Fibroblast of skin of abdomen (primary cell): ENCODE data around the gene LDLRAP1.

Experiments used
- DNase-seq: peaks from one replicate; pipeline ENCODE4 v3.0.0-alpha.2; 2013

LDLRAP1 gene

DNA sequence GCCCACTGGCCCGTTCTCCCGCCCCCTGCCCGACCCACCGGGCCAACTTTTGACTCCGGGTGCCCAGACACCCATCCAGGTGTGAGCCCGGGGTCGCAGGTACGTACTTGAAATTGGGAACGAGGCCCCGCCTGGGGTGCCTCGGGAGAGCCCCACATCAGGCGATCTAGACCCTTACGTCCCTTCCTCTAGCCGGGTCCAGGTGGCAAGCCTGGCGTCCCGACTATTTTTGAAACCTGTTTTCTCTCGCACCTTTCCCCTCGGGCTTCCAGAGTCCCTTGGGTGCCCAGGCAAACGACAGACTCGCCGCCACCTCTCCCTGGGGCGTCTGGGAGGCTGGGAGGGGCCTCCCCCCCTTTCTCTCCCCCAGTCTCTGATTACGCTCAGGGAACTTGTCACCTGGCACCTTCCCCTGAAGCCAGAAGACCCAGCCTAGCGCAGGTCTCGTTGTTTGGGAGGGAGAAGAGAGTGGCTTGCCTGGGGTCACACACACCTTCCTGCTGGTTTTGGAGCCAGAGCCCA, 898 bp downstream of the LDLRAP1 start:
- no peak for DNase-seq

DNA sequence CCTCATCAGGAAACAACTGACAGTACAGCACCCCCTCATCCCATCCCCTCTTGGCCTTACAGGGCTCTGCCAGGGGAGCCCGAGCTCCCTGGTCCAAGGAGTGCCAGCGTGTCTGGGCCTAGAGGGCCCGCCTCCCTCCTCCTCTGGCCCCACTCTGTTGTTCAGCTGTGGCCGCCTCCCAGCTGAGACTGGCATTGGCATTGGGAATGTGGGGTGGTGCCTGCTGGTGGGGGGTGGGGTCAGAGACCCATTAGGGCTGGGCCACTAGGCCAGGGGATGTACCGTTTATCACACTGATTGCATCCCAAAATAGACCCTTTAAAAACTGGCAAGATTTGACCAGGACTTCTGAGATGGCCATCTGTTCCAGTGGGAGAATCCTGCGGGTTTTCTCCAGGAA, 1.4 kb downstream of the LDLRAP1 start:
- DNase-seq, result no peak

DNA sequence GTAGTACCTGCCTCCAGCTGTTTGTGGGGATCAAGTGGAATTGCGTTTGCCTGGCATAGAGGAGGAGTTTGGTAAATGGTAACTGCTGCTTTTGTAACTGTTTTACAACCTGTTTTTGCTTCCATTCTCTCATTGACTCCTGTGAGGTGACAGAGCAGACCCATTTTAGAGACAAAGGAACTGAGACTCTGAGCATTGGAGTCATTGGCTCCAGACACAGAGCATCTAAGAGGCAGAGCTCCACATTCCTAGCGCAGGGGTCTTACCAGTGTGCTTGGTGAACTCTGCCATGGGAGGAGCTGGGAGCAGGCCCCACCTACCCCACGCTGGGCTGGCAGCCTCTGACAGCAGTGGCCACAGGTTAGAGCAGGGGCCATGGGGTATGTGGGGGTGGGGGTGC, 2.4 kb downstream of the LDLRAP1 start:
- DNase-seq, result no peak

DNA sequence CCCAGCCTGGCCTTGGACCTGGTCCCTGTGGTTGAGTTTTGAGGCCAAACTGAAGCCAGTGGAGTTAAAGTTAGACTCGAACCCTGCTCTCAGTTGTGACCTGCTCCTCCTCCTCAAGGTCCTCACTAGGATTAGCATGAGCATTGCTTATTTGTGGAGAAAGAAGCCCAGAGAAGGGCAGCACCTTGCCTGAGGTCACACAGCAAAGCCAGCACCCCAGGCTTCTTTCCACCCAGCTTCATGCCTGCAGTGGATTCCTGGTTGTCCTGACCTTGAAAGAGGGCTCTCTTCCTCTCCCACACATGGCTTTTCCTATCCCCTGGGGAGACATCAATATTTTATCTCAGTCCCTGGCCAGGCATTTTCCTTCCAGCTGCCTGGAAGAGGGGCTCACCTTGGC, 2.8 kb downstream of the LDLRAP1 start:
- DNase-seq, result no peak

DNA sequence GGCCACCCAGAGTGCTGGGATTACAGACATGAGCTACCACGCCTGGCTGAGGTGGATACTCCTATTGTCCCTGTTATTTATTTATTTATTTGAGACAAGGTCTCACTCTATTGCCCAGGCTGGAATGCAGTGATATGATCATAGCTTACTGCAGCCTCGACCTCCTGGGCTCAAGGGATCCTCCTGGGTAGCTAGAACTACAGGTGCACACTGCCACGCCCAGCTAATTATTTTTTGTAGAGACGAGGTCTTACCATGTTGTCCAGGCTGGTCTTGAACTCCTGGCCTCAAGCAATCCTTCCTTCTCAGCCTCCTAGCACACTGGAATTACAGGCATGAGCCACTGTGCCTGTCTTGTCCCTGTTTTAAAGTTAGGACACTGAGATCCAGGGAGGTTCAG, 5.2 kb downstream of the LDLRAP1 start:
- DNase-seq, result no peak

DNA sequence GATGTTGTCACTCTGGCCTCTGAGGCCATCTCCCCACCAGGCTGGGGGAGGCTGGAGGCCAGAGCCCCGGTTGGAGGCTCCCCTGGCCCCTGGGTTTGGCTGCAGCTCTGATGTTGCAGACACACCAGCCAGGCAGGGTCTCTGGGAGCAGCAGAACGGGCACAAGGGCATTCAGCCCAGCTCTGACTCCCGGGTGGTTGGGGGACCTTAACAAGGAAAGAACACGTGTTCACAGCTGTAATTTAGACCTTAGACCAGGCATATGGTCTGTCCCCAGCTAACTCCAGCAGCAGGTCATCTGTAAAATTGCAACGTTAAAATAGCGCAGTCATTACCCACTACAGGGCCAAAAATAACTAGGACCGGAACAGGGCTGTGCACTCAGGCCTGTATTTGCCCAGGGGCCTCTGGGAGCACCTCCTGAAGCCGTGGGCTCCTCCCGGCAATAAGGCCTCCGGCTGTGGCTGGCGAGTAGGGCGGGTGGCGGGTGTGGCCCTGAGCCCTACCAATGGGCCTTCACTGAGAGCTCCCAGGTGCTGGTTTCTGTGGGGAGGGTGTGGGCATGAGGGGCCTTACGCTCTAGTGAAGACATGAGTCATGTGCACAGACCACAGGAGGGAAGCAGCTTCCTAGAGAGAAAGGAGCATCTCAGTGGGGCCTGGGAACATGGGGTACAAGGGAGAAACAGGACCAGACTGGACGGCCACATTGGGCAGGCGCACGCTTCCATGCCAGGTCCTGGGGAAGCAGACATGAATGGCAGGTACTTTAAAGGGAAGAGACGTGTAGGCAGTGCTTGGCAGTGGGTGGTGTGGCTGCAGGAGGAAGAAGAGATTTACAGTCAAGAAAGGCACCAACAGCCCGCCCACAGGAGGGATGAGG, 6.1 kb downstream of the LDLRAP1 start:
- peak; percentile 37 for DNase-seq

DNA sequence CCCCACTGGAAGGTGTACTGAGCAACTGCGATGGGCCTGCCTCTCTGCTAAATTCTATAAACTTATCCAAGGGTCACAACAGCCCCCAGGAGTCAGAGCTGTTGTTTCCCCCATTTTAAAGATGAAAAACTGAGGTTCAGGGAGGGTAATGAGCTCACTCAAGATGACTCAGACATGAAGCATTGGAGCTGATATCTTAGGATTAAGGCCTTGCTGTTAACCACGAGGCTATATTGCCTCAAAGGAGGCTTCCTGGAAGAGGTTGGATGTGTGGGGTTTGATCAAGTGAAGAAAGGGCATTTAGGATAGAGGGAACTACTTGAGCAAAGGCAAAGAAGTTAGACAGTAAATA, 6.7 kb downstream of the LDLRAP1 start:
- peak; percentile 33 for DNase-seq

DNA sequence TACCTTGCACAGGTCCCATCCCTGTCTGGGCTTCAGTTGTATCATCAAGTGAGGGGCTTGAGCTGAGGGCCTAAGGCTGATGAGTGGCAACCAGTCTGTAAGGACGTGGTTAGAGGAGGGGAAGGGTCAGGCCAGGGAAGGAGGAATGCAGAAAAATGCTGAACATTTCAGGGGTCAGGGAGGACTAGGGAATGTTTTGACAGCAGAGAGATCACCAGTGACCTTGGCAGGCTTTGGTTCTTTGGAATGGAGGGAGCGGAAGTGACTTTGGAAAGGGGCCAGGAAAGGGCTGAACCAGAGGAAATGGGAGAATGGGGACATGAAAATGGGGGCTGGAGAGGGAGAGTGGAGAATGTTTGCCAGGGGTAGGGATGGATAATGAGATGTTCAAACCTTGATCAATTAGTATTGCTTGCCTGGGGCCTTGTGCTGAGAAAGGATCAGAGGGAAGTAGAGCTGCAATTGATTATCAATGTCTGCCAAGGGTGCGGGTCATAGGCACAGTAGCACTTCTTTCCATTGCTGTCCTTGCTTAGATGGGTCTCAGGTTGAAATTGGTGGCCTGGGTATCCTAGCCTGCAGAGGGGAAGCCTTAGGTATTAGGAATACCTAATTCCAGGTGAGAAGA, 7.4 kb downstream of the LDLRAP1 start:
- DNase-seq, result no peak

DNA sequence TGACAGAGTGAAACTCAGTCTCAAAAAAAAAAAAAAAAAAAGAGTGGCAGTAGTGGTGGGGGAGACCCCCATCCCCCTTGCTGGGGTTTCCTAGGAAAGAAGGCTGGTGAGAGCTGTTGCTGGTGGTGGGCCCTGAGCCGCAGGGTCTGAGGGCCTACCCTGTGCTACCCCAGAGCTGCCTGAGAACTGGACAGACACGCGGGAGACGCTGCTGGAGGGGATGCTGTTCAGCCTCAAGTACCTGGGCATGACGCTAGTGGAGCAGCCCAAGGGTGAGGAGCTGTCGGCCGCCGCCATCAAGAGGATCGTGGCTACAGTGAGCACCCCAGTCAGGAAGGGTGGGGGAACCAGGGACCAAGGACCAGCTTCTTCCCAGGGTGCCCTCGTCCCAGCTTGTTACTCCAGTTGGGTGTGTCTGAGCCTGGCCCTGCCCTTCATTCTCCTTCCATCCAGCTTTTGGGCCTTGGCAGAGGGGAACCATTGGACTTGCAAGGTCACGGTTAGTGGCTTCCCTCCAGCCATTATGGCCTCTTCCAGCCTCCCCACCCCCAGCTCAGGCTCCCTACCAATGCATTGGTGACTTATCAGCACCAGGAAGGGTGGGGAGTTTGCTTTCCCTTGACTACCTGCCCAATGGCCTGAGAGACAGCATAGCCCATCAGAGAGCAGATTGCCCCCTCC, 10.5 kb downstream of the LDLRAP1 start:
- DNase-seq, result no peak

DNA sequence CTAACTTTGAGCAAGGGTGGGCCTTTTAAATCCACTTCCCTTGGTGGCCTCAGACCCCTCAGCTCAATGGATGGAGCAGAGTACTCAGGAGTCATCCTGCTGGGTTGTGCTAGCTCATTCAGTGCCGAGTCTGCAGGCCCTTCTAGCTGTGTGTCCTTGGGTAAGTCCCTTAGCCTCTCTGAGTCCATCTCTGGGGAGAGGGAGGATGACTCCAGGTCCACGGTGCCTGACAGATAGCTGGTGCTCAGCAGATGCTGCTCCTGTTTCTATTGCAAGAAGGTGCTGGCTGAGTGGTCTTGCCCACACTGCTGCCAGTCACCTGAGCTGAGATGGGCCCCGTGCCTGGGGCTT, 11.0 kb downstream of the LDLRAP1 start:
- no peak for DNase-seq

DNA sequence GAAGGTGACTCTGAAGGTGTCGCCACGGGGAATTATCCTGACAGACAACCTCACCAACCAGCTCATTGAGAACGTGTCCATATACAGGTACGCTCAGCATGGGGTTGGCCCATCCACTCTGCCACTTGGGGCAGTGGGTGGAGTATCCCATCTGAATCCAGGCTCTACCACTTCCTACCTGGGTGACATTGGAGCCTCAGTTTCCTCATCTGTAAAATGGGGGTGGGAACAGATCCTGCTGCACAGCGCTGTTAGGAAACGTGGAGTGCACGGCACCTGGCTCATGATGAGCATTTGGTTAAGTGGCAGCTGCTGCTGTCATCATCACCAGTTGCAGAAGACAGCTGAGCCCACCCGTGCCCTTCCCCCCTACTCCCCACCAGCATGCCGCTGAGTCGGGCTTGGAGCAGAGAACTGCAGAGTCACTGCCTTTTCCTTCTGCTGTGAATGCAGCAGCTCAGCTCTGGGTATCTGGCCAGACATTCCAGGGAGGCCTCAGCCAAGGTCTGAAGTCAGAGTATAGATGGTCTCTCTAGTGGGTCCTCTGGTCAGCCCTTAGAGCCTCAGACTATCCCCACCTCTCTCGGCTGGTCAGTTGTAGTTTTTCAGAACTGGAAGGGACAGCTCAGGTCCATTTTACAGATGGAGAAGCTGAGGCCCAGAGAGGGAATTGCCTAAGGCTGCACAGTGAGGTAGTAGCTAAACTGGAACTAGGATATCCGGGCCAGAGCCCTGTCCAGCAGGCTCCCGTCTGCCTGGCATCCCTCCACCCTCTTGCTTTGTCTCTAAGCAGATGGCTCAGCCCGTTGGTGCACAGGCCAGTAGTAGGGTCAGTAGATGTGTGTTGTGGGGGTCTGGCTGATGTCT, 11.7 kb downstream of the LDLRAP1 start:
- DNase-seq, result no peak

DNA sequence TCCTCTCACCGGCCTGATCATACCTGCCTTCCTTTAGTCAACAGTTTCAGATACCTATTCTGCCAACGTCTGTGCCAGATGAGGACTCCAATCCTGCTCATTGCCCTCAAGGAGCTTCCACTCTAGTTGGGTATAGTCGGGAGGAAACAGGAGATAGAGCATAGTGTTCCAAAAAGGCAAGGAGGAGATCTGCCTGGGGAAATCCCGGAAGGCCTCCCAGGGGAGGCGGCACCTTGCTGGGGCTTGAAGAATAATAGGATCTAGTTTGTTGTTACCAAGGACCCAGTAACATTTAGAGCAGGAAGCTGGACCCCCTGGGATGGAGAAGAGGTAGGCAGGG, 12.3 kb downstream of the LDLRAP1 start:
- DNase-seq, result no peak

DNA sequence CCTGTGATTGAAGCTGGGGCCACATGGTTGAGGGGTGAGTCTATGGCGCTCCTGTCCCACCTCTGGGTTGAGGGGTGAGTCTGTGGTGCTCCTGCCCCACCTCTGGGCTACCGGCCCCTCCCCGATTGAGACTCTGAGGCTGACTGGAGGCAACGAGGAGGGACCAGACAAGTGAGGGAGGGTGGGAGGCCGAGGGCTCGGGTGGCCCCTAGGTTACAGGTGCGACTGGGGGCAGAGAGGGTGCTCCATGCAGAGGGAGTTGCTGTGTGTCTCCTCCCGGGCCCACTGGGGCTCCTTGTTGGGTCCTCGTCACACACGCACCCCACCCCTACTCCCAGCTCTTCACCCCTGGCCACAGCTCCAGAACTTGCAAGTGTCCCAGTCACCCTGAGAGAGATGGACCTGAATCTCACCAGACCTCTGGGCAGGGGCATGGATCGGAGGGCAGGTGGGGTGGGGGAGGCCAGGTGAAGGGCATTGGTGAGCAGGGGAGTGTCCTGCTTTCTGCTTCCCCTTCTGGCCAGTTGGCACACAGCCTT, 12.8 kb downstream of the LDLRAP1 start:
- no peak for DNase-seq

DNA sequence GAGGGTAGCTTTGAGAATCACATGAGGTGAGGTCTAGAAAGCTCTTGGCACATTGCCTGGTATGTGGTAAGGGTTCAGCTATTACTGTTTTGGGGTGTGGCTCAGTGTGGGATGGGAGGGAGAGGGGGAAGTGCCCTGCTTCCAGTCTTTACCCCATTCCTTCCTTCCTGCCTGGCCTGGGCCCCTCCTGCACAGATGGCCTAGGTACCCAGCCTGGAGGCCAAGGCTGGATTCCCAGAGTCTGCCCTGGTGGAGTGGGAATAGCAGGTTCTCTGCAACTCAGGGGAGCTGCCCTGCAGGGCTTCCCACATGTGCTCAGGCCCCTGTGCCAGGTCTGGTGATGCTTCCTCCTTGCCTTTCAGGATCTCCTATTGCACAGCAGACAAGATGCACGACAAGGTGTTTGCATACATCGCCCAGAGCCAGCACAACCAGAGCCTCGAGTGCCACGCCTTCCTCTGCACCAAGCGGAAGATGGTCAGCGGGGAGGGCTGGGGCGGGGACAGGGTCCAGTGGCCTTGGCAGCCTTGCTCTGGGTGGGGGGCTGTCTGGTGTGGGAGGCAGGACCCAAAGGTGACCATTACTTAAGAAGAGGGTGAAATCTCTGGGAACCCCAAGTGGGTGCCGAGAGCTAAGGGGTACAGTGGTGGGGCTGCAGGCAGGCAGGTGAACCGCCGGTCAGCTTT, 13.5 kb downstream of the LDLRAP1 start:
- peak; percentile 46 for DNase-seq

DNA sequence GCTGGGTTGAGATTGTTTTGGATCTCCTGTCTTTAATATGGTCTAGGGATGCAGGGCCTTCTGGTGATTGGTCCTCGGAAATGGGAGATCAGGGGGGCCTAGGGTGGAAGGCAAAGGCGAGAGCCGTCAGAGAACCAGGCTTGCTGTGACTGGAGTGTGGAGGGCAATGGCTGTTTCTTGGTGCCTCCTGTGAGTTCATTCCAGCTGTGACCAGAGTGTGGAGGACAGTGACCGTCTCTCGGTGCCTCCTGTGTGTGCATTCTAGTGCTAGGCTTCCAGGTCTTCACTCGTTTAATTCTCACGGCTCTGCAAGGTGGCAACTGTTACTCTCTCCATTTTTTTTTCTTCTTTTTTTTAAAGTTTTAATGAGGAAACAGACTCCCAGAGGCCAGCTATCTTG, 14.1 kb downstream of the LDLRAP1 start:
- DNase-seq, result no peak

DNA sequence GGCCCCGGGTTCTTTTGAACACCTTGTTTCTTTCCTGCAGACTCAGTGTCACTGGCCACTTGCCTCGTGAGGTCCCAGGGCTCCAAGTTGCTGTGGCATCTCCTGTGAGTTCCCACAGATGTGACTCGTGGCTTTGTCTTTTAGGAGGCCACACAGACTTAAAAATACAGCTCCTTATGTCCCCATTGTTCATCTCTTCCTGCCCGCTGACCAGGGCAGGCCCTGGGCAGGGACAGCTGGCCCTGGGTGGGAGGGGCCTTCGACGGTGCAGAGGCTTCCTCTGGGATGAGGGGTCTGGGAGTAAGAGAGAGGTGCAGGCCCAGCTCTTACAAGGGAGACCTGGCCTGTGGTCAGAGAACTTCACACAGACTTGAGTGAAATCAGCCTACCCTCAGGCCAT, 15.6 kb downstream of the LDLRAP1 start:
- DNase-seq, result no peak

DNA sequence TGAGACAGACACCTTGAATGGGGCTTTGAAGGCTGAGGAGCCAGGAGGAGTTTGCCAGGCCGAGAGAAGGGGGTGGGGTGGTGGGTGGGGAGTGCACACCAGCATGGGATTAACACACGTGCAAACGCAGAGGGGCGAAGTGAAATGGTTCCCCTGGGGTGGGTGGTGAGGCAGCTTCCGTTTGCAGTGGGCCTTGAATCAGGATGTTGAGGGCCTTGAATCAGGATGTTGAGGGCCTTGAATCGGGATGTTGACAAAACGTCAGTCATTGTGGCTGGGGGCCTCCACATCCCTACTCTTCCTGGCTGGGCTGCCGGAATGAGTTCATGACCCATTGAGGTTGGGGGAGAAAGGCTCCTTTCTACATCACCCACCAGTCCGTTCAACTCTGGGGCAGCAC, 16.6 kb downstream of the LDLRAP1 start:
- DNase-seq, result no peak

DNA sequence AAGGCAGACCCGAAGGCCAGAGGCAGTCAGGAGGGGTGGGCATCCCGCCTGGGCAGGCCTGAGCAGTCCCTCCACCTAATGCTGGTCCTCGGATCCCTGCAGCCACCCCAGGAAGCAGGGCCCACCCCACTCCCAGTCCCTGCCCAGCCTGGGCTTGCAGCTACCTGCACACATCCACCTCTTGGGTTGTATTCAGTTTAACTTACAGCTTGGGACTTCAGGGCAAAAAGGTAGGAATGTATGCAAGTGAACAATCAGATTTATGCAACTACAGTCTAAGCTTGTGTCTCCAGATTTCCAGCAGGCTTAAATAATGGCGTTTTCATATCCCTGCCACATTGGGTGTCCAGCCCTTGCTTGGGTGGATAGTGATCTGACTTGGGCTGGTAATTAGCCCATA, 17.4 kb downstream of the LDLRAP1 start:
- DNase-seq, result no peak

DNA sequence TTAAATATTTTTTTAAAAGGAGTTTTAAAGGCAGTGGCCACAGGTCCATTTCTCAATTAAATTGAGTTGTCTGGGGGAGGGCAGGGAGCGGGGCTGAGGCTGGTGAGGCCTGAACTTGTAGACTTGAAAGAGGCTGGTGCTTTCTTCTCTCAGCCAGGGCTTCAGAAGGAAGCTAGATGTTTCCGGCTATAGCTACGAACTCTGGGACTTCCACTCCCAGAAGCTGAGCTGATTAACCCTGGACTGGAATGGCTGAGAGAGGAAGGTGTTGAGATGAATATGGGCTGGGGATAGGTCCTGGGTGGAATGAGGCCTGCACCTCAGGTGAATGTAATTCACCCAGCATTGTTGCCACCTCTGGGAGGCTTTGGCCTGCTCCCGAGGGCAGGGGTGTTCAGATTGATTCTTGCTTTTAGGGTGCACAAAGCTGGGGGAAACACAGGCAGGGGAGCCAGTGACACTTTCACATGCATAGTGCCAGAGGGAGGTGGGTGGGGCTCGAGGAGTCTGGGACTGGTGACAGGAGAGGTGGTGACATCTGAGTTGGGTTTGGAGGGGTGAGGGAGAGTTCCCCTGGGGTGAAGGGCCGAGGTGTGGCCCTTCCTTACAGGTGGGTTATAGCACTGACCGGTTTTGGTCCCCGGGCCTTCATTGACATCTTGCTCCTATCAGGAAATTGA, 18.2 kb downstream of the LDLRAP1 start:
- no peak for DNase-seq

DNA sequence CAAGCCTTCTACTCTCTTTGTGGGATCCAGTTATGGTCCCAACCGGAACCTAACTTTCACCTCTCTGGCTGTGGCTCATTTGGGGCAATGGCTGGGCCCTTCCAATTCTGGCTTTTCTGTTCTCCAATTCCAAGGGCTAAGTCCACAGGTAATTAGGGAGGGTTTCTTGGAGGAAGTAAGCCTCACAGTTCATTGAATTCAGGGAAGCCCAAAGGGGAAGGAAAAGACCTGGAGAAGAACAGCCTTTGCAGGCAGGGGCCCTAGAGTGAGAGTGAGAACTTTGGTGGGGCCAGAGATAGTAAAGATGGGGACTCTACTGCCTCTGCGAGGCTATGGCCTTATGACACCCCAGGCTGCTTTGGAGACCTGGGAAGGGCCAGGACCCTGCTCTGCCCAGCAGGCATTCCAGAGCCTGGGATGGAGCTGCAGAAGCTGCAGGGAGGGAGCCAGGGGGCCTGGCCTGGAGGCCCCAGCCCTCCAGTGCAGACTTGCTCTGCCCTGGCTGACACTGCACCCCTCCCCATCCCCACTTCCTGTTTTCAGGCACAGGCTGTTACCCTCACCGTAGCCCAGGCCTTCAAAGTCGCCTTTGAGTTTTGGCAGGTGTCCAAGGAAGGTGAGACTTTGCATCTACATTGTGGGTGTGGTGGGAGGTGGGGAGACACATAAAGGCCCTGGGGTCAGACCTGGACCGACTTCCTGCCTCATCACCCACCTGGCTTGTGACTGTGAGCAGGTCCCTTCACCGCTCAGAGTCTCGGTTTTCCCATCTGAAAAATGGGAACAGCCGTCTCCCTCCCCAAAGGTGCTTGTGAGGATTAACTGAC, 18.9 kb downstream of the LDLRAP1 start:
- no peak for DNase-seq

DNA sequence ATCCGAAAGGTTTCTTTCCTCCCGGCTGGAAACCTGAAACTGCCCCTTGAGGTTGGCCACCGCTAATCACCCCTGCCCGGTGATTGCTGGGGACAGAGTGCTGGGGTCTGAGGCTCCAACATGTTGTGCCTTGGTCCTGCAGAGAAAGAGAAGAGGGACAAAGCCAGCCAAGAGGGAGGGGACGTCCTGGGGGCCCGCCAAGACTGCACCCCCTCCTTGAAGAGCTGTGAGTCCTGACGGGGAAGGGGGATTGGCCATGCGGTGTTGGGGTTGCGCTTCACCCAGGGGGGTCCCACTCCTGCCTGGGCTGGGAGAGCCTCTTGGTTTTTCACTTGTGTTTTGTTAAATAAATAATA, 19.5 kb downstream of the LDLRAP1 start:
- DNase-seq, result no peak
